Heart left ventricle (tissue), 13 donors: ENCODE data around the gene ALDH3B1.

Experiments used
- POLR2A ChIP-seq, 2 donors: fragments of 450-650 bp; IDR thresholded peaks; one replicate each; pipeline ENCODE4 v1.6.1; 2017; ENCODE audit warnings: antibody characterized with exemption in 2 of 2, mild to moderate bottlenecking in 2 of 2, moderate library complexity in 2 of 2
- TF ChIP-seq, protein P1 (sequence below), 12 donors: fragments of 200-600 bp; sonication (generic) in 4 of 12; IDR thresholded peaks; one replicate each; pipeline versions ENCODE4 v1.5.0 to v1.8.0; 2018 to 2022; ENCODE audit warnings: antibody characterized with exemption in 12 of 12, mild to moderate bottlenecking in 5 of 12
- donor health status: ischemic (EF 13 %, LVEDD 7.1; RV severe dilation, severe dysfunction).
- donor health status: DM: no; HTN: yes; CAD: no.
- donor health status: DM: no; HTN: no; CAD: no.
- donor health status: ischemic (EF 25% LVEDD 6.9; RV normal size, moderate dysfunction).
- donor health status: ischemic (EF 25% LVEDD 5.7; RV mildly dilated, moderate dysfunction).
- donor health status: ischemic (EF 35%, LVEDD 5.7; RV mildly dilated, moderate dysfunction).
- donor health status: nonischemic (EF 11% LVEDD 7.7; RV severe dilation, severe dysfunction).
- donor health status: DM: yes; HTN: yes; CAD: no.
- donor health status: PGD.
- donor health status: ischemic (EF 29% LVEDD 5.4; RV normal size, mild dysfunction).
- donor health status: nonischemic (EF 23%, LVEDD 6.1; RV moderate dilation, normal function).

- TF ChIP-seq, protein P1, sequence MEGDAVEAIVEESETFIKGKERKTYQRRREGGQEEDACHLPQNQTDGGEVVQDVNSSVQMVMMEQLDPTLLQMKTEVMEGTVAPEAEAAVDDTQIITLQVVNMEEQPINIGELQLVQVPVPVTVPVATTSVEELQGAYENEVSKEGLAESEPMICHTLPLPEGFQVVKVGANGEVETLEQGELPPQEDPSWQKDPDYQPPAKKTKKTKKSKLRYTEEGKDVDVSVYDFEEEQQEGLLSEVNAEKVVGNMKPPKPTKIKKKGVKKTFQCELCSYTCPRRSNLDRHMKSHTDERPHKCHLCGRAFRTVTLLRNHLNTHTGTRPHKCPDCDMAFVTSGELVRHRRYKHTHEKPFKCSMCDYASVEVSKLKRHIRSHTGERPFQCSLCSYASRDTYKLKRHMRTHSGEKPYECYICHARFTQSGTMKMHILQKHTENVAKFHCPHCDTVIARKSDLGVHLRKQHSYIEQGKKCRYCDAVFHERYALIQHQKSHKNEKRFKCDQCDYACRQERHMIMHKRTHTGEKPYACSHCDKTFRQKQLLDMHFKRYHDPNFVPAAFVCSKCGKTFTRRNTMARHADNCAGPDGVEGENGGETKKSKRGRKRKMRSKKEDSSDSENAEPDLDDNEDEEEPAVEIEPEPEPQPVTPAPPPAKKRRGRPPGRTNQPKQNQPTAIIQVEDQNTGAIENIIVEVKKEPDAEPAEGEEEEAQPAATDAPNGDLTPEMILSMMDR (IDR thresholded peaks at IDR 0.05): no peak
- TF ChIP-seq POLR2A (IDR thresholded peaks at IDR 0.05): no peak
Measured at GRCh38 chr11:67999201-67999629, 10.9 kb upstream of the ALDH3B1 start.
